Measurements from ENCODE around the gene RSPH9.

RSPH9 gene

GRCh38 chr6:43702534-43703440, 58.0 kb downstream of the RSPH9 start:
- DNase-seq: peak in 2 of 42 donors; percentile 7 to 27
- intact Hi-C loops (cut with DNase I): no loop called here

- no peak for DNase-seq
- intact Hi-C loops (cut with DNase I): no loop called here
Observed at GRCh38 chr6:43703512-43704429, 58.9 kb downstream of the RSPH9 start.

- intact Hi-C loops (cut with DNase I): no loop called here
- no peak for DNase-seq
Observed at GRCh38 chr6:43705996-43706395, 61.2 kb downstream of the RSPH9 start.

DNA sequence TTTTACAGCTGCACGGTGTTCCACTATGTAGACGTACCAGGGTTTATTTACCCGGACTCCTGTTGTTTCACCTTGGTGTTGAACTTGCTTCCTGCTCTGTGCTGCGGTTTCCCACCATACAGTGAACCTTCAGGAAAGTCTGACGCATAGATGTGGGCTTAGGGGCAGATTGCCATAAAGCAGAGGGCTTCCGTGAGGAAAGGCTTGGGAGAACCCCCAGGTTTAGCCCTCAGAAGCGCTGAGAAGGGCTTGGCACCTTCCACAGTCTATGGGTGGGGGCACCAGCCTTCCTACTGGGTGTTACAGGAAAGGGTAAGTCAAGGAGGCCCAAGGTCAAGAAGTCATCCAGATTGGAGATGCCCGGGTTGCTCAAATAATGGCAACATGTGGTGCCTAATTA, 62.0 kb downstream of the RSPH9 start:
- intact Hi-C loops (cut with DNase I): no loop called here
- no peak for DNase-seq

GRCh38 chr6:43707269-43707668, 62.4 kb downstream of the RSPH9 start:
- DNase-seq: no peak
- intact Hi-C loops (cut with DNase I): no loop called here

GRCh38 chr6:43707767-43708166, 62.9 kb downstream of the RSPH9 start:
- intact Hi-C loops (cut with DNase I): no loop called here
- no peak for DNase-seq

DNA sequence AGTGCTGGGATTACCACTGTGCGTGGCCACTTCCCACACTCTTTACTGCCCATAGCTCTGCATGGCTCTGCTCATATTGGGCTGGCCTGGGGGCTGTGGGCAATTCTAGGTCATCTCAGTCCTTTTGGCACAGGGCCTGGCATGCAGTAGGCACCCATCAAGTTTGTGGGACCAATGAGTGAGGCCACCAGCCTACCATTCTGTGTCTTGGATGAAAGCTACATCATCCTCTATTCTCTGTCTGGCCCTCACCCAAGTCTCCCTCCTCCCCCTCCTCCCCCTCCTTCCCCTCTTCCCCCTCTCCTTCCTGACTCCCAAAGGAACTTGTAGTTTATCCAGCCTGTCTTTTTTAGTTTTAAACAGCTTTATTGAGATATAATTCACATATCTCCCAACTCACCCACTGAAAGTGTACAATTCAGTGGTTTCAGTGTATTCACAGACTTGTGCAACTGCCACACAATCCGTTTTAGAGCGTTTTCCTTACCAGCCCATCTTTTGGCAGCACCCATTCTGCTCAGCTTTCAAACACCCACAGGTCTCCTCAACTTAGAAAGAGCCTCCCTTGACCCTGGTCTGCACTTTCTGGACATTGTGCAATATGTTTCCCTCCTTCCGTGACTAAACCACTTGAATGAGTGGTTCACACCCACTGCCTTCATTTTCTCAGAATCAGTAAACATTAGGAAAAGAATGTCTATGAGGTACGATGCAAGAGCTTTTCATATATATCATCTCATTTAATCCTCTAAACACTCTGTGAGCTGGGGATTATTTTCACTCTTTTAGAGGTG, 64.2 kb downstream of the RSPH9 start:
- no peak for DNase-seq
- intact Hi-C loops (cut with DNase I): no loop called here

GRCh38 chr6:43709654-43710303, 64.9 kb downstream of the RSPH9 start:
- DNase-seq: no peak
- intact Hi-C loops (cut with DNase I): no loop called here

DNA sequence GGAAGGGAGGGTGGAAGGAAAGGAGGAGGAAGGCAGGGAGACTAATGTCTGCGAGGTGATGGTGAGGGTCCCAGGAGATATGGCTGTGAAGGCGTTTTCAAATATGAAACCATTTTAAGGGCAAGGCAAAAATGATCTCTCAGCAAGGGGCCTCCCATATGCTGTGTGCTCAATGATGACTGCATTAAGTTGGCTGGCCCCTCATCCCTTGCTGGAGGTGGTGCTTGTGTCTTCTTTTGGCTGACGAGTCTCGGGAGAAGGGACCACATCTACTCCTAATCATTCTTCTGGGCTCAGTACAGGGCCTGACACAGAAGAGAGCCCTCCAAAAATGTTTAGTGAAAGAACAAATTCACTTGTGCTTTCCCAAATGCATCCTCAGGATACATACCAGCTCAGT, 65.7 kb downstream of the RSPH9 start:
- DNase-seq: no peak
- intact Hi-C loops (cut with DNase I): no loop called here

- DNase-seq: no peak
- intact Hi-C loops (cut with DNase I): no loop called here
Observed at GRCh38 chr6:43712579-43712978, 67.7 kb downstream of the RSPH9 start.

DNA sequence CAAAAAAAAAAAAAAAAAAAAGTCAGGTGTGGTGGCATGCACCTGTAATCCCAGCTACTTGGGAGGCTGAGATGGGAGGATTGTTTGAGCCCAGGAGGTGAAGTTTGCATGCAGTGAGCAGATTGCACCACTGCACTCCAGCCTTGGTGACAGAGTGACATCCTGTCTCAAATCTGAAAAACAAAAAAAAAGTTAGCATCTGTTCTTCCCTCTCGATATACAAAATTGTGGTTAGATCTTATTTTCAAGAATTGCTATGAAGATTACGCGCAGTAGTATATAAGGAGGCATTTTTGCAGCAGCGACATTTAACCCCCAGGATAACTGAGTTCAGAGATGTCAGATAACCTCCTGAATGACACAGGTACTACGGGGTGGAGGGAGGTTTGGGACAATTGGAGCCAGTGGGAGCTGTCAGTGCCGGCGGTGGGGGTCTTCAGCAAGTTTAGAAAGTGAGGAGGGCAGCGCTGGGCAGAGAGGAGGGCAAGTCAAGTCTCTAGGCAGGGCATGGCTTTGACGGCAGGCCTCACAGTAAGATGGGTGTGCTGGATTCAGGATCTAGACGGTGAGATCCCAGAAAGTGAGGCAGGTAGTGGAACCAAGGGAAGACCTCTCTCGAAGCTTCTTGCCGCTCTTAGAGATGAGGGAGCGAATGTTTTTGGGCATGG, 68.9 kb downstream of the RSPH9 start:
- DNase-seq: no peak
- intact Hi-C loops (cut with DNase I): no loop called here

DNA sequence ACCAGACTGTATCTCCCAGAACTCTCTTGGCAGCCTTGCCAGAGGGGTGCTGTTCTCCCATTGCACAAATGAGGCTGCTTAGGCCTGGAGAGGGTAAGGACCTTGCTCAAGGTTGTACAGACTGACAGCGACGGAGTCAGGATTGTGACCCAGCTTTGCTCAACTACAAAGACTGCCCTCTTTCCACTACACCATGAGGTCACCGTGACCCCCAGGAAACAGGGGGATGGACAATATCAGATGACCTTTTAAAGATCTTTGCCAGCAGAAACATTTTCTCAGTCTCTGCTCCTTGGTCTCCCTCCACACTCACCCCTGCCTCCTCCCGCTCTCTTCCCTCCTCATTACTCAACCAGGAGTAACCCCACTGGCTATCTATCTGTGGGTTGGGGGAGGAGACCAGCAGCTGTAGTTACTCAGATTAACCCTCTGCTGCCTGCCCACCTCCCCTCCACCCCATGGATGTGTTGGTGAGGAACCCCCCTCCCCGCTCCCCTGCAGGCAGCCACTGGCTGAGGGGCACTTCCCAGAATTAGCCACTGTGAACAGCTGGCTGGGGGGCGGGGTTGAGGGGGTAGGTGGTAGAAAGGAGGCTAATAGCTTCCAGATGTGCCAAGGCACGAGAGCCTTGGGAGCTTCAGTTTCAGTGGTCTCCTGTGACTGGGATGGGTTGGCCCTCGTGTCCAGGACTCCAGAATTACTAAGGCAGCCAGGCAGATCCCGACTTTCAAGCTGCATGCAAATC, 69.6 kb downstream of the RSPH9 start:
- no peak for DNase-seq
- intact Hi-C loops (cut with DNase I): no loop called here

DNA sequence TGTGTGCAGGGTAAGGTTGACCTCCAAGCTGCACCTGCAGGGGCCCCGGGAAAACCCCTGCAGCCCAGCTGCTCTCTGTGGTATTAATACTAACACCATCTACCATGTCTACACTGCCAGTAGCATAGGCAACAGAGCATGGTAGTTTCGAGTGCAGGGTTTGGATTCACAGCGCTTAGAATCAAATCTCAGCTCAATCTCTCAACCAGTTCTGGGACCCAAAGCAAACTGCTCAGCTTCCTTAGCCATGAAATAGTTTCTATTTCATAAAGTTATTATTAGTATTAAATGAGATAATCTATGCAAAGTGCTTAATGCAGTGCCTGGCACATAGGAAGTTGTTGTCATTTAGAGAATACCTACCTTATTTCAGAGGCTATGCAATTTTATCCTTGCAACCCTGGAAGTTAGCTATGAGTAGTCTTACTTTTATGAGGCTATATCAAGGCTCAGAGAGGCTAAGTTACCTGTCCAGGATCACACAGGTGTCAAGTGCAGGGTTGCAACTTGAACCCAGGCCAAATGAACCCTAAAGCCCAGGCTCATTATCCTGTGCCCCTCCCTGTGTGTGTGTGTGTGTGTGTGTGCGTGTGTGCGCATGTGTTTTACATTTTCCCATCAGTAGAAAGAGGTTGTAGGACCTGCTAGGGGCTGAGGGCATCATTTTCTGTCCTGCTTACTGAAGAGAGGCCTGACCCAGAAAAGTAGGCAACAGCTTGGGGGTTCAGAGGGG, 70.4 kb downstream of the RSPH9 start:
- intact Hi-C loops (cut with DNase I): no loop called here

GRCh38 chr6:43716099-43716498, 71.3 kb downstream of the RSPH9 start:
- DNase-seq: peak in 25 of 42 donors; percentile 10 to 57 (median 30)

More for the DNA sequence above, 70.4 kb downstream of the RSPH9 start:
- no peak for DNase-seq

DNA sequence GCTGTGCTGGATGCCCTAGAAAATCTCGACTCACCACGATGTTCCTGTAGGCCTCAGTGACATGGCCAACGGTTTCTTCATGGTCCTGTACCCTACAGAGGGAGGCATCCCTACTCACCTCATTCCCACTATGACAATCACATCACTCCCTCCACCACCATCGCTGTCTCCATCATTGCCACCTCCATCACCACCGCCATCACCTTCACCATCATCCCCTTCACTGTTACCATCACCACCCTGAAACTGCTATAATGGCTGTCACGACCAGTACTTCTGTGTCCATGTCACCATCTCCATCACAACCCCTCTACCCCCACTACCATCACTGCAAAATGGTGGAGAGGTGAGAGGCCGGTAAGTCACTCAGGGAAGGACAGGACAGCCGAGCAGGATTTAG, 72.6 kb downstream of the RSPH9 start:
- intact Hi-C loops (cut with DNase I): no loop called here
- DNase-seq: no peak

More at GRCh38 chr6:43716099-43716498, 71.3 kb downstream of the RSPH9 start:
- intact Hi-C loops (cut with DNase I): no loop called here

DNA sequence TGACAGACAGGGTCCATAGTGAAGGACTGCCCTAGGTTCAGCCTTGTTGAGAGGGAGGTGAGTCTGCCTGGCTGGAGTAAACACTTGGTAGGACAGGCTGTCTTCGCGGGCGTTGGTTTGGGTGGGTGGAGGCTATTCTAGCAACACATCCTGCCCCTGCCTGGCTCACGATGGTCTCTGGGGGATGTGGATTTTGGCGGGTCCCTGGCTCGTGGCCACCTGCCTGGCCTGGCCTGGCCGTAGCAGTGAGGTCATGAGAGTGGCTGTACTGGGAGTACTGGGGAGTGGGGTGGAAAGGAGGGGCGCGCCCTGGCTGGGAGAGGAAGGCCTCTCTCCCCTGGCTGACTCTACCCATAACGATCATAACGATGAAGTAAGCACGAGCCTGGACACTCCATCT, 73.0 kb downstream of the RSPH9 start:
- intact Hi-C loops (cut with DNase I): no loop called here
- DNase-seq: no peak
